ENCODE results near the gene TMEM248.
"Not testable (repeated sequence)": the region's sequence is repeated elsewhere in the genome, so short reads cannot be mapped to it uniquely, and the experiment has no call there.

The TMEM248 gene

DNA sequence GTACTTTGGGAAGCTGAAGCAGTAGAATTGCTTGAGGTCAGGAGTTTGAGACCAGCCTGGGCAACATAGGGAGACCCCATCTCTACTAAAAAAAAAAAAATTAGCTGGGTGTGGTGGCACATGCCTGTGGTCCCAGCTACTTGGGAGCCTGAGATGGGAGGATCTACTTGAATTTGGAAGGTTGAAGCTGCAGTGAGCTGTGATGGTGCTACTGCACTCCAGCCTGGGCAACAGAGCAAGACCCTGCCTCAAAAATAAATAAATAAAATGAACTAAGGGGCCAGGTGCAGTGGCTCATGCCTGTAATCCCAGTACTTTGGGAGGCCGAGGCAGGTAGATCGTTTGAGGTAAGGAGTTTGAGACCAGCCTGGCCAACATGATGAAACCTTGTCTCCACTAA lies 9.8 kb upstream of the TMEM248 start:
- not testable (repeated sequence) for H3K27ac ChIP-seq (ENCODE audit: low read depth, low read length); H3K4me3 ChIP-seq (ENCODE audit: low read length); H3K36me3 ChIP-seq (ENCODE audit: insufficient read depth, low read length); H3K9ac ChIP-seq (ENCODE audit: low read depth, low read length); H3K9me3 ChIP-seq (ENCODE audit: insufficient read depth, low read depth, low read length); H3K4me1 ChIP-seq (ENCODE audit: insufficient read depth, low read length); H3K27me3 ChIP-seq (ENCODE audit: insufficient read depth, low read length)
- 97% methylated on average over 2 of the region's 2 CpGs for WGBS

DNA sequence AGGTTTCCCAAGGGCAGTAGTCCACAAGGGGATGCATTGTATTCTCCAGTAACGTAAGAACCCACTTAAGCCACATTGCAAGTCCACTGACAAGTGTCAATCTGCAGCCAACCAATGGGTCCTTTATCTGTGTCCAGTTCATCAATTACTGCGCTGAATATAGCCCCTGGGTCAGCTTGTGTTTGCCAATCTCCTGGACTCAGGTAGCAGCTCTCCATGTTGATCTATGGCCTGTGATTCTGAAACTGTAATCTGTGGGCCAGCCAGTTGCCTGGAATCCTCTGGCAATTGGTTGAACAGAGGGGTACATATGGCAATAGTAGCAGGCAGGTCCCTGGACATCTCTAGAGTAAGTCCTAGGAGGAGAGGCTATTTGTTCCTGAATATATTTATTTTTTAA lies 8.8 kb upstream of the TMEM248 start:
- no peaks in the 10 kb centered on the region for H3K36me3 ChIP-seq (ENCODE audit: insufficient read depth, low read length)
- WGBS, result 92% methylated on average over 2 of the region's 2 CpGs

DNA sequence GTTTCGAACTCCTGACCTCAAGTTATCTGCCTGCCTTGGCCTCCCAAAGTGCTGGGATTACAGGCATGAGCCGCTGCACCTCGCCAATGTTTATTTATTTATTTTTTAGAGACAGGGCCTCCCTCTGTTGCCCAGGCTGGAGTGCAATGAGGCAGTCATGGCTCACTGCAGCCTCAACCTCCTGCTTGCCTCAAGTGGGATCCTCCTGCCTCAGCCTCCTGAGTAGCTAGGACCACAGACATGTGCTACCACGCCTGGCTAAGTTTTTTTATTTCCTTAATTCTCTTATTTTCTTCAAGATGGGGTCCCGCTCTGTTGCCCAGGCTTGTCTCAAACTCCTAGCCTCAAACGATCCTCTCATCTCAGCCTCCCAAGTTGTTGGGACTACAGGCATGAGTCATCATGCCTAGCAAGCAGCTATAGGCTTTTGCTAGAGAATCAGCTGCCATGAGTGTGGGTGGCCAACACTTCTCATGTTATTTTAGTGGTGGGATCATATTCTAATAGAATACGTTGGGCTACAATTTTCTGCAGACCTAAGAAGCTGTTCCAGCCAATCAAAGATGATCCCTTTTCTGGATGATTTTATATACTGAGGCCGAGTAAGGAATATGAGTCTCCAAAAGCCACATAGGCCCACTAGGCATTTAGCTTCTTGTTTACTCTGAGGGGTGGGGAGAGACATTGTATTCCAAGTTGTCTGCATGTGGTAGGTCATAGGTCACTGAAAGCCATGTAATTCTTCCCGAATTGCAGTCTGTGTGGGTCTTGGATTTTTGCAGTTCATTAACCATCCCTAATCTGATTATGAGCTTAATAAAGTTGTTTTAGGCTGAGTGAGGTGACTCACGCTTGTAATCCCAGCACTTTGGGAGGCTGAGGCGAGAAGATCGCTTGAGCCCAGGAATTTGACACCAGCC lies 7.6 kb upstream of the TMEM248 start:
- Histone ChIP-seq H3K36me3 (ENCODE audit: insufficient read depth, low read length) (no peaks in the 10 kb centered on the region), H3K27me3 (ENCODE audit: insufficient read depth, low read length) (no peaks in the 10 kb centered on the region), H3K4me1 (ENCODE audit: insufficient read depth, low read length) (no peaks in the 10 kb centered on the region), H3K9me3 (ENCODE audit: insufficient read depth, low read depth, low read length) (no peaks in the 10 kb centered on the region), H3K4me3 (ENCODE audit: low read length) (no peak overlapping the region), H3K9ac (ENCODE audit: low read depth, low read length) (no peak overlapping the region), H3K27ac (ENCODE audit: low read depth, low read length) (no peak overlapping the region)
- 89% methylated on average over 9 of the region's 12 CpGs for WGBS

More for the DNA sequence above, 8.8 kb upstream of the TMEM248 start:
- H3K27ac ChIP-seq (ENCODE audit: low read depth, low read length), result no peak overlapping the region
- no peak overlapping the region for H3K9ac ChIP-seq (ENCODE audit: low read depth, low read length)
- no peaks in the 10 kb centered on the region for H3K27me3 ChIP-seq (ENCODE audit: insufficient read depth, low read length)
- no peaks in the 10 kb centered on the region for H3K4me1 ChIP-seq (ENCODE audit: insufficient read depth, low read length)
- no peaks in the 10 kb centered on the region for H3K9me3 ChIP-seq (ENCODE audit: insufficient read depth, low read depth, low read length)
- no peak overlapping the region for H3K4me3 ChIP-seq (ENCODE audit: low read length)

DNA sequence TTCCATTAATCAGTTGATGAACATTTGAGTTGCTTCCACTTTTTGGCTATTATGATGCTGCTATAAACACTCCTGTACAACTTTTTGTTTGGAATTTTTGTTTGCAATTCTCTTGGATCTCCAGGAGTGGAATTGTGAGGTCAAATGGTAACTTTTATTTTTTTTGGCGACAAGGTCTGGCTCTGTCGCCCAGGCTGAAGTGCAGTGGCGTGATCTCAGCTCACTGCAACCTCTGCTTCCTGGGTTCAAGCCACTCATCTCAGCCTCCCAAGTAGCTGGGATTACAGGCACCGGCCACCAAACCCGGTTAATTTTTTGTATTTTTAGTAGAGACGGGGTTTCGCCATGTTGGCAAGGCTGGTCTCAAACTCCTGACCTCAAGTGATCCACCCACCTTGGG lies 3.1 kb upstream of the TMEM248 start:
- H3K27ac ChIP-seq (ENCODE audit: low read depth, low read length); H3K9ac ChIP-seq (ENCODE audit: low read depth, low read length); H3K9me3 ChIP-seq (ENCODE audit: insufficient read depth, low read depth, low read length); H3K4me3 ChIP-seq (ENCODE audit: low read length); H3K4me1 ChIP-seq (ENCODE audit: insufficient read depth, low read length); H3K27me3 ChIP-seq (ENCODE audit: insufficient read depth, low read length); H3K36me3 ChIP-seq (ENCODE audit: insufficient read depth, low read length): not testable (repeated sequence)
- WGBS, result 94% methylated on average over 7 of the region's 7 CpGs

DNA sequence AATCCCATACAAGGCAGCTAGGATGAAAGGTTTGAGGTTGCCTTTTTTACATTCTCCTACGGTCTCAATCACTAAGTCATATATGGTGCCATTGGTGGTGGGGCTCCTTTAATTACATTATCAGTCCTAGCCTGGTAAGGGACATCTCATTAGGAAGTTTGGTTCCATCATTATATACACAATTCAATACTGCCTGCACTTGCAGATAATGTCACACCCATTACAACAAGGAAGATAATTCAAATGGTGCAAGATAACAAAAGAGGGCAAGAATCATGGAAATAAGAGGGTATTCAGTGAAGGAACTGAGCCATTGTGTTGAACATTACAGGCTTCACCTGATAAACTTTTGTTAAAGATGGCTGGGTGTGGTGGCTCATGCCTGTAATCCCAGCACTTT lies 1.7 kb upstream of the TMEM248 start:
- Histone ChIP-seq H3K9ac (ENCODE audit: low read depth, low read length) (no peak overlapping the region), H3K27ac (ENCODE audit: low read depth, low read length) (no peak overlapping the region), H3K9me3 (ENCODE audit: insufficient read depth, low read depth, low read length) (no peaks in the 10 kb centered on the region), H3K4me1 (ENCODE audit: insufficient read depth, low read length) (peaks cover 6% of the 10 kb centered on the region; the same call in 1 of the 2 replicates), H3K36me3 (ENCODE audit: insufficient read depth, low read length) (peaks cover 5% of the 10 kb centered on the region; the same call in 1 of the 2 replicates), H3K27me3 (ENCODE audit: insufficient read depth, low read length) (no peaks in the 10 kb centered on the region), H3K4me3 (ENCODE audit: low read length) (no peak overlapping the region)
- no CpG with 5 or more reads among the region's 1 CpG for WGBS

DNA sequence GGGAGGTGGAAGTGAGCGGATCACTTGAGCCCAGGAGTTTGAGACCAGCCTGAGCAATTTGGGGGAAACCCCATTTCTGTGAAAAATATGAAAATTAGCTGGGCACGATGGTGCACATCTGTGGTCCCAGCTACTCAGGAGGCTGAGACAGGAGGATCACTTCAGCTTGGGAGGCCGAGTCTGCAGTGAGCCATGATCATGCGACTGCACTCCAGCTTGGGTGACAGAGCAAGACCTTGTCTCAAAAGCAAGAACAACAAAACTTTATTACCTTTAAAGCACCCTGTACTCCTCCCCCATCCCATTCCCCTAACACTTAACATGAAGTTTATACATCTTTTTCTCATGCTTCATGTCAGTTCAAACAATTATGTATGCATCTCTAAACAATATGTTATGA lies 1.3 kb upstream of the TMEM248 start:
- 93% methylated on average over 4 of the region's 4 CpGs for WGBS
- Histone ChIP-seq H3K9me3 (ENCODE audit: insufficient read depth, low read depth, low read length) (no peaks in the 10 kb centered on the region), H3K4me1 (ENCODE audit: insufficient read depth, low read length) (peaks cover 6% of the 10 kb centered on the region; the same call in 1 of the 2 replicates), H3K9ac (ENCODE audit: low read depth, low read length) (no peak overlapping the region), H3K4me3 (ENCODE audit: low read length) (no peak overlapping the region), H3K36me3 (ENCODE audit: insufficient read depth, low read length) (peaks cover 5% of the 10 kb centered on the region; the same call in 1 of the 2 replicates), H3K27me3 (ENCODE audit: insufficient read depth, low read length) (no peaks in the 10 kb centered on the region), H3K27ac (ENCODE audit: low read depth, low read length) (no peak overlapping the region)

DNA sequence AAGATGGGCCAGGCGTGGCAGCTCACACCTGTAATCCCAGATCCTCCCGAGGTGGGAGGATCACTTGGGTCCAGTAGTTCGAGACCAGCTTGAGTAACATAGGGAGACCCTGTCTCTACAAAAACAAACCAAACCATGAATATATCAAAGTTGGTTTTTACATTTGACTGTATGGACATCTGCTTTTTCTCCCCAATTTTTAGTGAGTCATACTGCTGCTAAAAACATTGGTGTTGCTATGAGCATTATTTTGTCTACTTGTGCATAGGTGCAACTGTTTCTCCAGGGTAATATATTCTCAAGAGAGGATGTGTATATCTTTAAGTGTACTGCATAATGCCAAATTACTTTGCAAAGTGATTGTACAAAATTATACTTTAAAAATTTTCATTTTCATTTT lies 769 bp upstream of the TMEM248 start:
- Histone ChIP-seq H3K27me3 (ENCODE audit: insufficient read depth, low read length) (no peaks in the 10 kb centered on the region), H3K4me1 (ENCODE audit: insufficient read depth, low read length) (peaks cover 6% of the 10 kb centered on the region; the same call in 1 of the 2 replicates), H3K9ac (ENCODE audit: low read depth, low read length) (no peak overlapping the region), H3K27ac (ENCODE audit: low read depth, low read length) (no peak overlapping the region), H3K4me3 (ENCODE audit: low read length) (peak overlapping the region; percentile 84), H3K36me3 (ENCODE audit: insufficient read depth, low read length) (peaks cover 8% of the 10 kb centered on the region; the same call in 1 of the 2 replicates), H3K9me3 (ENCODE audit: insufficient read depth, low read depth, low read length) (no peaks in the 10 kb centered on the region)
- 90% methylated on average over 3 of the region's 3 CpGs for WGBS

DNA sequence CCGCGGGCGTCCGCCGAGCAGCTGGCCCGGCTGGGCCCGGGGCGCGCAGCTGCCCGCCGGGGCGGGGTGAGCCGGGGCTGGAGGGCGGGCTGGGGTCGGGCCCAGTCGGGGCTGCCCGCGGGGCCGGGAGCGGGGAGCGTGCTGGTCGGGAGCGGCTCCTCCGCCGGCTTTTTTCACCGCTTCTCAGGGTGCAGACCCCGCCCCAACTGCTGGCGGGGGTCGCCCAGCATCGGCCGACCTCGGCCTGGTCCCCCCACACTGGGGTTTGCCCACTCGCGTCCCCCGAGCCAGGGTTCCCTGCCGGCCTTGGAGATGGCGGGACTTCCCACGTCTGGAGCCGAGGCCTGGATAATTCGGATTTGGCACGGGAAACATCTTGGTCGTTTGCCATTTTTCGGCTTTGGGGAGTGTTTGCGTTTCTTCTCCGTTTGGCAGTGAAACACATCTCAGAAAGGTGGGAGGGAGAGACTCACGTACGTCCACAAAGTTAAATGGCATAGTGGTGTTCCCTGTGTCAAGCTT lies 432 bp downstream of the TMEM248 start:
- Histone ChIP-seq H3K27ac (ENCODE audit: low read depth, low read length) (peak overlapping the region; percentile 27; the same call in 1 of the 2 replicates), H3K27me3 (ENCODE audit: insufficient read depth, low read length) (no peaks in the 10 kb centered on the region)
- WGBS, result under 1% methylated on average over 47 of the region's 47 CpGs

DNA sequence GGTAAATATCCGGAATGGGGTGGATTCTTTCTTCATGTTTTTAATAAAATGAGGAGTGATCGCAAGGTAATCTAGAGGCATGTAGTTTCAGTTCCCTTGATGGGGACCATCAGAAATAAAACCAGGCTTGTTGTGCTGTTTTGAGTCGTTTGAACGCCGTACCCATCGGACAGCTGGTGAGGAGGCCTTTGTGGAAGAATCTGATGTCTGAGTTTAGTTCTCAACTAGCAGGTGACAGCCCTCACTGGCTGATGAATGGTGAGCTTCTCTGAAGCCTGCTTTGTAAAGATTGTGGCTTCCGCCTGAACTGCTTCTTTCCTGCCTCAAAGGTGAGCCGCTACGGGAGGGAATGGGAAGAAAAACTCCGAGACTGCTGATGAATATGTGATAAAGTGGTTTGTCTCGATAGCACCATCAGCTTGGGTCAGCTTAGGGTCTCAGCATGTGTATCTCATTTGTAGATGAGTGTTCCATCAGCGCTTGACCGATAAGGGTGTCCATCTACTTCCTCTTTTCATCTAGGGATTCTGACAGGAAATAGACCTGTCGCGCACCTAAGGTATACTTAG lies 977 bp downstream of the TMEM248 start:
- no peaks in the 10 kb centered on the region for H3K9me3 ChIP-seq (ENCODE audit: insufficient read depth, low read depth, low read length)
- peak overlapping the region; percentile 84 for H3K4me3 ChIP-seq (ENCODE audit: low read length)
- peaks cover 10% of the 10 kb centered on the region; the same call in 1 of the 2 replicates for H3K36me3 ChIP-seq (ENCODE audit: insufficient read depth, low read length)
- WGBS, result 43% methylated on average over 15 of the region's 15 CpGs
- H3K27me3 ChIP-seq (ENCODE audit: insufficient read depth, low read length), result no peaks in the 10 kb centered on the region
- peak overlapping the region; percentile 86 for H3K9ac ChIP-seq (ENCODE audit: low read depth, low read length)
- peaks cover 6% of the 10 kb centered on the region; the same call in 1 of the 2 replicates for H3K4me1 ChIP-seq (ENCODE audit: insufficient read depth, low read length)
- peak overlapping the region; percentile 27; the same call in 1 of the 2 replicates for H3K27ac ChIP-seq (ENCODE audit: low read depth, low read length)

More for the DNA sequence above, 432 bp downstream of the TMEM248 start:
- H3K9ac ChIP-seq (ENCODE audit: low read depth, low read length), result peak overlapping the region; percentile 86
- H3K9me3 ChIP-seq (ENCODE audit: insufficient read depth, low read depth, low read length), result no peaks in the 10 kb centered on the region
- H3K4me3 ChIP-seq (ENCODE audit: low read length), result peak overlapping the region; percentile 84
- peaks cover 10% of the 10 kb centered on the region; the same call in 1 of the 2 replicates for H3K36me3 ChIP-seq (ENCODE audit: insufficient read depth, low read length)
- peaks cover 6% of the 10 kb centered on the region; the same call in 1 of the 2 replicates for H3K4me1 ChIP-seq (ENCODE audit: insufficient read depth, low read length)

DNA sequence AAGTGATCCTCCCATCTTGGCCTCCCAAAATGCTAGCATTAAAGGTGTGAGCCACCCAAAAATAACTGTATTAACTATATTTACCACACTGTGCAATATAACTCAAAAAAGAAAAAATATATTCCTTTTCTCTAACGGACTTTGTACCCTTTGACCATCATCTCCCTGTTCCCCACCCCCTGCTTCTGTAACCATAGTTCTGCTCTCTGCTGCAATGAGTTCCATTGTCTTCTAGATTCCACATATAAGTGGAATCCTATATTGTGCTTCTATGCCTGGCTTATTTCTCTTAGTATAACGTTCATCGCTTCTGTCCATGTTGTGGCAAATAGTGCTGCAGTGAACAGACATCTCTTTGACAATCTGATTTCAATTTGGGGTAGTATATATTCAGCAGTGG lies 4.2 kb downstream of the TMEM248 start:
- H3K9me3 ChIP-seq (ENCODE audit: insufficient read depth, low read depth, low read length), result no peaks in the 10 kb centered on the region
- no peak overlapping the region for H3K27ac ChIP-seq (ENCODE audit: low read depth, low read length)
- H3K27me3 ChIP-seq (ENCODE audit: insufficient read depth, low read length), result no peaks in the 10 kb centered on the region
- H3K4me1 ChIP-seq (ENCODE audit: insufficient read depth, low read length), result peaks cover 6% of the 10 kb centered on the region; the same call in 1 of the 2 replicates
- no peak overlapping the region for H3K9ac ChIP-seq (ENCODE audit: low read depth, low read length)
- 96% methylated on average over 3 of the region's 3 CpGs for WGBS
- peaks cover 10% of the 10 kb centered on the region; the same call in 1 of the 2 replicates for H3K36me3 ChIP-seq (ENCODE audit: insufficient read depth, low read length)
- H3K4me3 ChIP-seq (ENCODE audit: low read length), result no peak overlapping the region

DNA sequence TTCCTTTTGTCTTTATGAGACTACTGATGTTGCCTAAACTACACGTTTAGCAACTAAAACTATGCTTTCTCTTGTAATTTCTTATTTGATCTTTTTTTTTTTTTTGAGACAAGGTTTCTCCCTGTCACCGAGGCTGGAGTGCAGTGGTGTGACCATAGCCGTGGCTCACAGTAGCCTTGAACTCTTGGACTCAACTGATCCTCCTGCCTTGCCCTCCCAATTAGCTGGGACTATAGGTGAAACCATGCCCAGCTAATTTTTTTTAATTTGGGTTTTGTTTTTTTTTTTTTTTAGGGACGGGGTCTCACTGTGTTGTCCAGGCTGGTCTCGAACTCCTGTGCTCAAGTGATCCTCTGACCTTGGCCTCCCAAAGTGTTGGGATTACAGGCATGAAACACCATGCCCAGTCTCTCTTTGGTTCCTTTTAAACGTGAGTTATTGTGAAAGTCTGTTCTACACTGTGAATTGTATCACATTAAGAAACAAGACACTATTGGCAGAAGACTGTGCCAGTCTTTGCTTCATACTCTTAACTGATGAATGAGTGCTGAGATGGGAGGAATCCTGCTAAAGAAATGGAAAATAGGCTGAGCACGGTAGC lies 6.4 kb downstream of the TMEM248 start:
- H3K4me1 ChIP-seq (ENCODE audit: insufficient read depth, low read length), result peaks cover 5% of the 10 kb centered on the region; the same call in 1 of the 2 replicates
- H3K9me3 ChIP-seq (ENCODE audit: insufficient read depth, low read depth, low read length), result no peaks in the 10 kb centered on the region
- 88% methylated on average over 7 of the region's 7 CpGs for WGBS
- H3K27me3 ChIP-seq (ENCODE audit: insufficient read depth, low read length), result no peaks in the 10 kb centered on the region
- H3K27ac ChIP-seq (ENCODE audit: low read depth, low read length), result no peak overlapping the region
- H3K4me3 ChIP-seq (ENCODE audit: low read length), result no peak overlapping the region
- H3K9ac ChIP-seq (ENCODE audit: low read depth, low read length), result no peak overlapping the region
- H3K36me3 ChIP-seq (ENCODE audit: insufficient read depth, low read length), result peaks cover 10% of the 10 kb centered on the region; the same call in 1 of the 2 replicates
